Amniotic stem cell (primary cell): ENCODE measurements around the gene GRK1.

Experiments used
- DNase-seq: peaks from one replicate; lab custom pipeline; 2025; lab: John Stamatoyannopoulos, UW

GRK1 gene

GRCh38 chr13:113650275-113650674 lies 16.7 kb upstream of the GRK1 start:
- no peak for DNase-seq

DNA sequence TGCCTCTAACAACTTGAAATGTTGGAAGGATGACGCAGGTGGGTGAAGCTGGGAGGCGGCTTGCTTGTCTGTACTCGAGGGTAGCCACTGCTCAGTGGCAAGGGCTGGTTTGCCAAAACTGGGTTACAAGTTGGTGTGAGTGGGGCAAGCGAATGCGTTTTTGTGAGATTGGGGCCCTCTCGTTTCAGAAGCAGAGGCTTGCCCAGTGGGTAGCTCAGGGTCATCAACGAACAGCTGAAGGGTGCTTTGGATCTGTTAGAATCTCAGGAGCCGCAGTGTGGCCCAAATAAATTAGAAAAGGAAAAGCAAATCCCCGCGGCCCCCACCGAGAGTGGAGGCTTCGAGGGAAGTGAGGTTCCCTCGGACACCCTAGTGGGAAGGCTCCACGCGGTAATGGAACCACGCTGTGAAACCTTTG lies 16.3 kb upstream of the GRK1 start:
- DNase-seq: no peak

DNA sequence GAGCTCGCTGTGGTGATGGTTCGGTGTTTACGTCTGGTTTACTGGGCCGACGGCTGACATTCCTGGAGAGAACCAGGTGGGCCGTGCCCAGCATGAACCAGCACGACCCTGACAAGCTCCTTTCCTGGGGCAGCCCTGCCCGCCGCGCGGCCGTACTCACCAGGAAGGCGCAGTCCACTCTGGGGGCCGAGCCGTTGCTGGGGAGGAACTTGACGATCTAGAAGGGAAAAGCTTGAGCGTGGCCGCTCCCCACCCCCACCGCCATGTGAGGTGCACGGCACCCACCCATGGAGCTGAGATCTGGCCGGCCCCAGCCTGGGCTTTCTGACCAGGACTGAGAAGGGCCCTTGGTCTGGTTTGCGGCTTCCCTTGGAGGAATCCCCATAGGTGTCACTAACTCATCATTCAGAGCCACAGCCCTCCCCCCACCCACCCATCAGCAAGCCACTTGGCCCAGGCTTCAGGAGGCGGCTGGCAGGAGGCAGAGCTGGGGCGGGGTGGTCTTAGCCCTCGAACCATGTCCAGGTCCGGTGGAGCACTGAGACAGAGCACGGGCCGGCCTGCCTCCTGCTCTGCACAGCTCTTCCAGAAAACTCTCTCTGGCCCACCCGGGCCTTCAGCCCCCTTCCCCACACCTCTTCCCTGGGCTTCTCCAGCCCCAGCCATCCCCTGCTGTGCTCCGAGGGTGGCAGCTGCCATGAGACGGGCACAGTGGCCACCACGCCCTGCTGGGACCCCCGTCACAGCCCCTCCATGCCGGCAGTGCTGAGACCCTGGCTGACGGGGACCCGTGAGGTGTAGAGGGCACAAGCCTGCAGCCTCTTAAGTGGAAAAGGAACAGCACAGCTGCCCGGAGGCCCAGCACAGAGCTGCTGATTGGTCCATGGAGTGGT lies 15.3 kb upstream of the GRK1 start:
- no peak for DNase-seq

- DNase-seq: no peak
Measured at GRCh38 chr13:113652404-113653263, 14.4 kb upstream of the GRK1 start.

GRCh38 chr13:113653264-113654174 lies 13.5 kb upstream of the GRK1 start:
- no peak for DNase-seq

- DNase-seq: no peak
Measured at GRCh38 chr13:113654175-113654560, 12.9 kb upstream of the GRK1 start.

DNA sequence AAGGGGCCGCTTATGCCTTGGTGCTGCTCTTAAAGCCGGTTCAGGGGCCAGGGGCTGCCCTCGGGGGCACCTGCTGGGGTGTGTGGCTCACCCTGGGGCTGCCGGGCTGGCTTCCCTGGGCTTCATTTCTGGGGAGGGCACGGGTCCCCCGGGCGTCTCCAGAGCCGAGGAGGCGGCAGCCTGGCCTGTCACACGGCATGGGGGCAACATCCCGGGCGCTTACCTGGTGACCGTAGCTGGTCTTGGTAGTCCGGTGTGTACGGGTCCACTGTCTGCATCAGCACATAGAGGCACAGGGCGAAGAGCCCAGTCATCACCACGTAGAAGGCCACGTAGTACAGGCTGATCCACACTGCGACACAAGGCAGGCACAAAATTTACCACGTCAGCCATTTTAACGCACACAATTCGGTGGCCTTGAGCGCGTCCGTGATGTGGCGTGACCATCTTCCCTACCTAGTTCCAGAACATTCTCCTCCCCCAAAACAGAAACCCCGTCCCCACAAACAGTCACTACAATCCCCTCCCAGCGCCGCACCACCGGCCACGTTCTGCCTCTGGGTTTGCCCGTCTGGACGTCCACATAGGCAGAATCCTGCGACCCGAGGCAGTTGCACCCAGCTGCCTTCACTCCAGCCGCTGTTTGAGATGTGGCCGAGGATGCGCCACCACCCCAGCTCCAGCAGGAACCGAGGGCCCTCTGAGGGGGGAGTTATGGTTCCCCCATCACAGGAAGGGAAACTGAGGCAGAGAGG lies 12.3 kb upstream of the GRK1 start:
- no peak for DNase-seq

DNA sequence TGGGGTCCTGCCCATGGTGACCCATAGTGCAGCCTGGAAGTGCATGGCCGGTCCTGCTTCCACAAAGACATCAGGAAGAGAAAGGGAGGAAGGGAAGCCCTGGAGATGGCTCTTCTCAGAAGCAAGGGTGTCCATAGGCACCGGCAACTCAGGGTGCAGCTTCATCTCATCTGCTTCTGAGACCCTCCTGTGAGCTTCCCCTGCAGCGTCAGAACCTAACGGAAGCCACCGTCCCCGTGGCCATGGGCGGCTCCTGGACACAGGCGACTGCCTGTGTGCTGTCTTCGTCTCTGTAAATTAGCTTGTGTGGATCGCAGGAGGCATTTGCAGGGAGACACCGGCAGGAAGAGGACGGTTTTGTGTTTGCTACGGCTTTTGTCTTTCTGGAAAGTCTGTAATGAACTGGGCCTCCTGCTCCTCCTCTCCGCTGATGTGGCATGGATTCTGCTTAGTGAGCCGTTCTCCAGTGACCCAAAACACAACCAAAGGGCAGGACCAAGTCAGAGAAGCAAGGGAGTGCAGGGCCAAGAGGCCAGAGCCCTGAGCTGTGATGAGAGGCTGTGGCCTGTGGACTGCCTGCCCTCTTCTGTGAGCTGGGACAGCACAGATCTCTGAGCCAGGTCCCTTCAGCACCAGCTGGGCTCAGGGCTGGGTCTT lies 11.5 kb upstream of the GRK1 start:
- DNase-seq: no peak

DNA sequence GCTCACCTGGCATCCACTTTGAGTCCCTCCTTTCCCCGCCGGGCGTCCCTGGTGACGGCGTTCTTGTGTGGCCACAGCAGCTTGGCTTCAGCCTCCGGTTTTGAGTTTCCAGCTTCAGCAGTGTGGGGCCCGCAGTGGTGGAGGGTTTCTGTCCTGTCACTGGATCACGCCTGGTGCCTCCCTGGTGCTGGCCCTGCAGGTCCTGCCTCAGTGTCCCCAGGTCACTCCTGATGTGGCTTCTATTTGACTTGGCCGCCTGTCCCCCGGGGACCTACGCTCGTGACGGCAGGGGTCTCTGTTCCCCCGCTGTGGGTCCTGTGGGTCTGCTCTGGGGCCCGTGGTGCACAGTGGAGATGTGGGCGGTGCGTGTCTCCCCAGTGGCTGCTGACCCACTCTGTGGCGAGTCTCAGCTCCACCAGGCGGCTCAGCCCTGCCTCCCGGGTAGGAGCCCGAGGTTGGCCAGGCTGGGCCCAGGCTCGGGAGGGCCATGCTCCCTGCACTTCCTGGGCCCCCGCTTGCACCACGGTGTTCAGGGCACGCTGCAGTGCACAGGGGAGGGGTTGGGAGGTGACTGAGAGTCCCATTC lies 10.9 kb upstream of the GRK1 start:
- no peak for DNase-seq

DNA sequence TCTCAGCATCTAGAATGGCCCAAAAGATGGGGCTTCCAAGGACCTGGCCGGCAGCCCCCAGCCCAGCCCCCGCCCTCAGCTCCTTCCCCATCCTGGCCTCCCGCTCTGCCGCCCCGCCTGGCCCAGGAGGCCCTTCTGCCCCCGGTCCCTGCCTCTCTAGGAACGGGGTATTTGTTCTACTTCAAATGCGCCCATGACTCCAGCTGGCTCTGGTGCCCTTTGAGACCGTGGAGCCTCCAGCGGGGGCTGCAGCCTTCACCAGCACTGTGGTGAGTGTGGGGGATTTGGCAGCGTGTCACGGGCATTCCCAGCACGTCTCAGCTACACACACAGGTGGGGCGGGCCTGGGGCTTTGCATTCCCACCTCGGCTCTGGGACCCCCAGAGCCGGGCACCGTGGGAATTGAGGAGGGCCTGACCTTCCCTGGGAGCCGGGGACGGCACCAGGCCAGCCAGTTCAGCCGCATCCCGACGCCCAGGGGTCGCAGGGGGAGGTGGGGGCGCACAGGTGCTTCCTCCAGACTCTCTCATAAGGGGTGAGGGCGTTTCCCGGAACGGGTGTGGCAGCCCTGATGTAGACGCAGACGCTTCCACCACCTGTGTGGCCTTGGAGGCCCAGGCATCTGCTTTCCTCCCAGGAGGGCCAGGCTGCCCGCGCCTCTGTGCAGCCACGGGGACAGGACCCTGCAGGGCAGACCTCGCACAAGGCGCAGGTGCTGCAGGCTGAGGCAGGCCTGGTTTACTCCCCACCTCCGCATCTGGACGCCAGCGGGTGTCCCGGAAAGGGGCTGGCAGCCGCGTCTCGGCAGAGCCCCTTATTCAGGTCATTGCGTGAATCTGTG lies 10.0 kb upstream of the GRK1 start:
- DNase-seq: no peak

GRCh38 chr13:113657851-113658741 lies 8.9 kb upstream of the GRK1 start, which contains the start of gene ATP4B:
TSS of gene ATP4B (minus strand) at chr13:113658198. CDS start at chr13:113658144, 54 bp downstream.
- DNase-seq: no peak

DNA sequence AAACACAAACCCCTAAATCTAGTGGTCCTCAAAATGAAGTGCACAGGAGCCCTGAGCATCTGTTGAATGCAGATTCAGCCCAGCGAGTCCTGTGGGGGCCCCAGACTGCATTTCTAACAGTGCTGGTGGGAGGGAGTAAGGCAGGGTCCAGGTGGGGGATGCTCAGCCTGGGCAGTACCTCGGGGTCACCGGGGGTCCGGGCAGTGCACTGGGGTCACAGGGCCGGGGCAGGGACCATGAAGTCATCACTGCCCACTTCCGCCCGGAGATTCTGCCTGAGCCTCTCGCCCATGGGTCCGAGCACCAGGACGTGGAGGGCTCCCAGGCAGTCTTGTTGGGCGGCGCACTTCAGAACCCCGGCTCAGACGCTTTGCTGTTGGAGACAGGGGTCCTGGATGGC lies 8.2 kb upstream of the GRK1 start:
- no peak for DNase-seq

DNA sequence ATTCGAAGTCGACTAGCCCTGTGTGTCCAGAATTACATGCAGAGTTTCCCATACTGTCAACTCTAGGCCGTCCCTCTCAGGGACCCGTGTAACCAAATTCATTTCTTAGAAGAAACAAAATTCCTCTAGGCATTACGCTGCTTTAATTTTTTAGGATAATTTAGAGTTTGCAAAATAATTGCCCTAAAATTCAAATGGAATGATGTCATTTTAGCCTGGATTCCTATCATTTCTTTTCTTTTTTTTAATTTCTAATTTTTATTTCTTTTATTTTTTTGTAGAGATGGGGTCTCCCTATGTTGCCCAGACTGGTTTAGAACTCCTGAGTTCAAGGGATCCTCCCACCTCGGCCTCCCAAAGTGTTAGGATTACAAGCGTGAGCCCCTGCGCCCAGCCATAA lies 7.7 kb upstream of the GRK1 start:
- no peak for DNase-seq

DNA sequence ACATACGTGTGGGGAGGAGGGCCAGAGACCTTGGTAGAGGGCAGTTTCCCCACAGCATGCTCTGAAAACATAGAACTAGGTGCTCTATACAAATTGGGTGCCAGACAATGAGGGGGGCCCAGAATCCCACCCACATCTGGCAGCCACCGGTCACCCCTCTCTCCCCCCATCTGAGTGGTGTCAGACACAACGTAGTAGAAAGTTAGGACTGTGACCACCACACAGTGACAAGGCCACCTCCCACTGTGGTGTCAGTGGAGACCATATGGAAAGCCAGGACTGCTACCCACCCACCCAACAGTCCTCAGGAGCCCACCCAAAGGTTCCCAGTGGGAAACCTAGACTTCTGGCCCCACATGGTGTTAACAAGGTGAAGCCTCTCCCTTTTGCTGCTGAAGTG lies 7.0 kb upstream of the GRK1 start:
- no peak for DNase-seq

- no peak for DNase-seq
Measured at GRCh38 chr13:113661509-113661908, 5.5 kb upstream of the GRK1 start.

GRCh38 chr13:113663934-113664333 lies 3.1 kb upstream of the GRK1 start:
- no peak for DNase-seq

DNA sequence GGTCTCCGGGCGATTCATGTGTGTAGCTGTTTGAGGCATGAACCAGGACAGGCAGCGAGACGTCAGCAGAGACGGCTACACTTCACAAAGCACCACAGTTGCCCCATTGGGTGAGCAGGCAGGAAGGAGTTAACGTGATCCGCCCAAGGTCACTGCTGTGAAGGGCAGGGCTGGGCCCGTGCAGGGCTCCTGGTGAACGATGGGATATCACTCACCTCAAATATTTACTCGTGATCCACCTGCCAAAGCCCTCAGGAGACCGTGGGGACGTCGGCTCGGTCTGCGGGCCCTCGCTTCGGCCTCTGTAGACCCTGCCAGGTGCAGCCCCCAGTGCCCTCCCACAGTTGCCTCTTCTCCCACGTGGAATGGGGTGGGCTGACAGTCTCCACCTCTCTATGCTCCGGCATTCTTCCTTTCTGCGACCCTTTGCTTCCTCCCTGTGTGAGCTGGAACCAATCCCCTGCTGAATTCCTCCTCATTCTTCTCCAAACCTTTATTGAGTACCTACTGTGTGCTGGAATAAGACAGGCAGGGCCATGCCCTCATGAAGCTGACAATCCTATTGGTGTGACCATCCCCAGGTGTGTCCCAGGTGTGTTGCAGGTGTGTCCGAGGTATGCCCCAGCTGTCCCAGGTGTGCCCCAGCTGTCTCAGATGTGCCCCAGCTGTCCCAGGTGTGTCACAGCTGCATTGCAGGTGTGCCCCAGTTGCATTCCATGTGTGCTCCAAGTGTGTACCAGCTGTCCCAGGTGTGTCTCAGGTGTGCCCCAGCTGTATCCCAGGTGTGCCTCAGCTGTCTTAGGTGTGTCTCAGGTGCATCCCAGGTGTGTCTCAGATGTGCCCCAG lies 2.0 kb upstream of the GRK1 start:
- DNase-seq: no peak
